Fibroblast of the conjunctiva (primary cell): ENCODE measurements around the gene CDH22.

Experiments used
- DNase-seq: peaks from one replicate; pipeline ENCODE4 v3.0.0-alpha.2; 2010; ENCODE audit warnings: low read depth

The CDH22 gene

DNA sequence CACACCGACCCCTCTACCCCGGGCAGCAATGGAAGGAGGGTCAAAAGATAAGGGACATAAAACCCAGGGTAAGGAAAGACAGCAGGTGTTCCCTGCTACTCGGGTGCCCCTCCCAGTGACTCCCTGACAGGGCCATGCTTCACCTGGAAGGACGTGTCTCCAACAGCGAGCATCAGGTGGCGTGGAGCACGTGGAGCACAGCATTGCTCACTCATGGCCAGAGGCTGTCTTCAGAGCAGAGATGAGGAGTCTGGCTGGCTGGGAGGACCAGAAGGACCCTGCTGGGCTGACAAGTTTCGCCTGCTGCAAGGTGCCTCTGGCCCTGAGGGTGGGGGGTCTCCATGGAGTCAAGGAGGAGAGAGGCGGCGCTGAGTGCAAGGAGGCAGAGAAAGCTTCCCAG is 15.3 kb upstream of the CDH22 start:
- no peak for DNase-seq

DNA sequence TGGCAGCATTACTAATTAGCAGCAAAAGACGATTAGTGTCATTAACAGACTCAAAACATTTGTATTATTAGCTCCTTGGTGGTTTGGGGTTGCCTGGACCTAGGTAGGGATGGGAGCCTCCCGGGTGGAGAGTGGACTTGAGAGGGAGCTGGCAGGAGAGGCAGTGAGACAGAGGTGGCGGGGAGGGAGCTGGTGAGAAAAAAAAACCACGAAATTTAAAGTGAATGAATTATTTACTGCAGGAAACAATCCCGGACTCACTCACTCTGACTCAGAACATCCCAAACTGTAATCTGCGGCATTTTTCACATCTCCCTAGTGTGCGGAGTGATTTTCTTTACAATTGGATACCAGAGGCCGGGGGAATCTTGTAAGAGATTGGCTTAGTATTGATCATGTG is 14.3 kb upstream of the CDH22 start:
- DNase-seq, result no peak

DNA sequence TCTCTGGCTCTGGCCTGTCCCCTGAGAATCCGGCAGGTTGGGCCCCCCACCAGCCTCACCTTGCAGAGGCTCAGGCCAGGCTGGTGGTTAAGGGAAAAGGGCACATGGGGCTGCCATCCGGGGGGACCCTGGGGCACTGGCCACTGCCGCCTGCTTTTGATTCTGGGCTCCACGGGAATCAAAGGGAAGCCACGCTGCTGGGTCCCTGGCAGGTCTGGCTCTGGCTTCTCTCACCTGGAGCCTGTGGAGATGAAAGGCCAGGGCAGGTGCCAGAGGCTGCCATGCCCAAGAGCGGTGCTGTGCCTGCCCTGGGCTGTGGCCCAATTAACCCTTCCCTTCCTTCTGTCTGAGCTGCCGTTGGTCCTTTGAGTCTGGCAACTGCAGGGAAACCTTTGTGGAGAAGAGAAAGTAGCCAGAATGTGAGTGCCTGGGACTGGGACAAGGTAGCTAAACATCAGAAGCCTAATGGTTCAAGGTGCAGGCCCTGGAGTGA is 9.4 kb upstream of the CDH22 start:
- no peak for DNase-seq

DNA sequence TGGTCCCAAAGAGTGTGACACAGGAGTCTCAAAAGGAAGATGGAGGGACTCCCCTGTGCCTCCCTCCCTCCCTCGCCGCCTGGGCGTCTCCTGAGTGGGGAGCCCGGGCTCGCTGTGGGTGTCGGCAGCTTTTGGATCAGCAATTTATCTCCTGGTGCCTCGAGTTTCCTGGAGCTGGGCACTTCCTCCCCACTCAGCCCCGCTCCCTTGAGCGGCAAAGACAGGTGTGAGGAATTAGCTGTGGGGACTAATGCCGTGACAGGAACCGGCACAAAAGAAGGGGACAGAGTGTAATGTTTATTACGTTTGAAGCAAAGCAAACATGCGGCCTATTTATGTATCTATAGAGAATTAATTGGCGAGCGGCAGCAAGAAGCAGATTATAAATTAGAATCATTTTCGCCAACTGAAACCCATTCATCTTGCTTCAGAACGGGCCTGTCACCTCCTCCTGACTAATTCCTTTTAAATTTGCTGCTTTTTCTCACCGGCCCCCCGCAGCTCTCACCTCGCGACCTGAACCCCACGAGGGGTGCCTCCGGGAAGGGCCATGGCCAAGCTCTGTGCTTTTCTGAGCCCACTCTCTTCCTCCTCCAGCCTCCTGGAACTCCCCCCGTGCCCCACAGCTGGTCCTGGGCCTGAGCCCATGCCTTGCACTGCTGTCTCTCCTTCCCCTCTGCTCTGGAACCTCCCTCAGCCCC is 8.8 kb upstream of the CDH22 start:
- no peak for DNase-seq

DNA sequence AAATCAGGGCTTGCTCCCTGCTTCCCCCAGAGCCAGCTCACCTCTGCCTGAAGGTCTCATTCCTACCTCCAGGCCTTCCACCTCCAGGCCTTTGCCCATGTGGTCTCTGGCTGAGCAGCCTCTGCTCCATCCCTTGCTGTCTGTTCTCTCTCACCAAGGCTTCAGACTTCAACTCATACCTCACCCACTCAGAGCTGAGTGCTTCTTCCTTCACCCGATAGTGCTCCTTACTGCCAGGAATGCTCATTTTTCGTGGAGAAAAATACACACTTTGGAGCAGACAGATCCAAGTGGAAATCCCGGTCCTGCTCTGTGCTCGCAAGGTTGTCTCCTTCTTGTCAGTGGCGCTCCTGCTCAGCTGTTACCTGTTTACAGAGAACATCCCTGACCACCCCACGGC is 7.0 kb upstream of the CDH22 start:
- DNase-seq, result no peak

DNA sequence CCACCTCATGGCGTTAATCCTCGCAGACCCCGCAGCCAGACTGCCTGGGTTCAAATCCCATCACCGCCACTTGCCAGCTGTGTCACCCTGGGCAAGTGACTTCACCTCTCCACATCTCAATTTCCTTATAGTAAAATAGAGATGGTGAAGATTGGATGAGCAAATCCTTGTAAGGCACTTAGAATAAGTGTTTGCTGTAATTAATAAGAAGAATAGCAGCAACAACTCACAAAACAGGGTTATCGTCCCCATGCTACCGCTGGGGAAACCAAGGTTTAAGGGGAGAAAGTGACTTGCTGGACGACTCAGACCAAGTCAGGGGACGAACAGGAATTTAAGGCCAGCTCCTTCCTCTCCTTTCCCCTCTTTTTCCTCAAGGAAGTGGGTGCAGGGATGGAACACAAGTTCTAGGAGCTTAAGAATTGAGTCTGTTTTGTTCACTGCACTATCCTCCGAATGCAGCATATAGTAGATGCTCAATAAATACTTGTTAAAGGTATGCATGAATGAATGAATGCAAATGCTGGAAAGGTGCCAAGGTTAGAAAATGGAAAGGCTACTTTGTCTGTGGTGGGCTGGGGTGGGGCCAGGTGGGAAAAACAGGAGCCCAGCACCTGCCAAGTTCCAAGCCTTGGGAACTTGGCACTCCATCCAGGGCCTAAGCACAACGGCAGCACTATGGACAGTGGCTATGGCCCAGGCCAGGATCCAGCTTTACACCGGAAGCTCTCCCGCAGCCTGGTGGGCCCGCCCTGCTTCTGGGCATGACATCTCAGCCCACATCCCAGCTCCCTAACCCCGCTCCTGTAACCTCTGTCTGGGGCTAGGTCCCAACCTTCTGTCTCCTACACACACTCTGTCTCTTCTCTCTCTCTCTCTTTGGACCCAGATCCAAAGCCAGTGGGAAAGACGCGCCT is 4.9 kb upstream of the CDH22 start:
- no peak for DNase-seq

DNA sequence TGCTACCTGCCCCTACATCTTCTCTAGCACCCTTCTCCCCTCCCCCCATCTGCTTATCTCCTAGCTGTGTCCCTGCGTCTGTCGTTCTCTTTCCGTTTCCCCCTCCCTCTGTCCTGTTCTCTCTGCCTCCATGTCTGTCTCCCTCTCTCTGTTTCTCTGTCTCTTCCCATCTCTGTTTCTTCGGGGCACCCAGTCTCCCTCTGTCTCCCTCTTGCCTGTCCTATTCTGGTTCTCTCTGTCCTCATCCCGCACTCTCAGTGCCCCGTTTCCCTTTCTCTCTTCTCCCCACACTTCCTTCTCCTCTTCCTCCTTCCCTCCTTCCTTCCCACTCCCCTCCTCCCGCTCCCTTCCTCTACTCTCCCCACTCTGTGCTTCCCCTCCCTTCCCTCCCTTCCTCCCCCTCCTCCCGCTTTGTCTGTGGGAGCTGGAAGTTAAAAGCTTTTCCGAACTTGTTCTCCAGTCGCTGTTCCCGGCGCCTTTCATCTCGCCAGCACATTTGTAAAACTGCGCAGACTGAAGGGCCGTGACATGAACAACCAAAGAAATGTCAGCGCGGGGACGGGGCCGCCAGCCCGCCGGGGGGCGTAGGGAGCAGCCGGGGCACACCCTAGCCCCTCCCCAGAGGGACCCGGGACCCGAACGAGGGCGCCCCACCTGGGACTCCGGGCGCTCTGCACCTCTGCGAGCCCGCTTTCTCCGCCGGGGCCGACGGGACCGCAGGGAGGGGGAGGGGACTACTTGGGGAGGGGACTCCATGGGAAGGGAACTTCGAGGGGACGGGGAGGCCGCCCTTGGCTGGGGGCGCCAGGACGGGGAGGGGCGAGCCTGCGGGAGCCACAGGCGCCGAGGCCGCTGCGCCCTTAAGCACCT is 4.0 kb upstream of the CDH22 start:
- no peak for DNase-seq

DNA sequence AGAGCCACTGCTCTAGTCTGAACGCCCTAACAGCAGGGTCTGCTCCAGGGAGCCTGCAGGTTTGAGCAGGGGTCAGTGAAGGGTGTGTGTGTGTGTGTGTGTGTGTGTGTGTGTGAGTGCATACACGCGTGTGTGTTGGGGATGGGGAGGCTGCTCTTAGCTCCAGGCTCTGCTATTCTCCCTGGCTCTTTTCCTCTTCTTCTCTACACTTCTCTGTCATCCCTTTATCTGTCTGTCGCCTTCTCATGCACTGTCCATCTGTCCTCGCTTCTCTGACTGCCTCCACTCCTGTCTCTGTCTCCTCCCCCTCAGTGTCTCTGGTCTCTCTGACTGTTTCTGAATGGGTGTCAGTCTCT is 3.4 kb upstream of the CDH22 start:
- DNase-seq, result no peak

DNA sequence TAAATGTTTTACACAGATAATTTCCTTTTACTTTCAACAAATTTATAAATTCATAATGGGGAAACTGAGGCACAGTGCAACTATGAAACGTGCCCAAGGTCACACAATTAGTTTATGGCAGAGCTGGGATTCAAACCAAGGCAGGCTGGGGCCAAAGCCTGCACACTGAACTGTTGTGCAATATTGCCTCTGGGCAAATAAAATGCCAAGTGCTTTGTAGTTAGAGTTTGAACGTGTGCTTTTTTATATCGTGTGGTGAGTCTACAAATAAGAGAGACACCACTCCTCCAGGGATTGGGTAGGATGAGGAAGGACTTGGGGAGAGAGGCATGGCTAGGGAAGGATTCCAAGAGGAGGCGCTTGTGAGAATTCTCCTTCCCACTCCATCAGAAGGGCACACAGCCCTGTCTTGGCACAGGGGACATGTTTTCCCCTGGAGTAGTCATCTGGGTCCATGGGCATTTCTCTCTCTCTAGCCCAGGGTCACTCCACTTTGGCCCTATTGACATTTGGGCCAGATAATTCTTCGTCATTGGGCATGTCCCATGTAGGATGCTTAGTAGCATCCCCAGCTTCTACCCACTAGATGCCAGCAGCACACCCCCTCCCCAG is 2.8 kb upstream of the CDH22 start:
- no peak for DNase-seq

DNA sequence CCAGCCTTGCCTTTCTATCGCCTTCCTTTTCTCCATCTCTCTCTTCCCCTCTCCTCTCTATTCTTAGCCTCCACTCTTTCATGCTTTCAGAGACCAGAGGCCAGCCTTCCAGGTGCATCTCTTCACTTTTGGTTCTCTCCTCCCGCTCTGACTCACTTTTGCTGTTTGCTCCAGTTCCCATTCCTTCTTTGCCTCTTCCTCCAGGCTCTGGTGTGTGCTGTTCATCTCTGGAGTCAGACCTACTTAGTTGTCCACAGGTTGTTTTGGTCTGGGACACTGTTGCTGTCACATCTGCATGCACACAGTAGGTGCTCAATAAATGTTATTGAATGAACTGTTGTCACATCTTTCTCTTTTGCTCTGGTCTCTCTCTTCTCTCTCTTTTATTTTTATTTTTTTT is 1.6 kb upstream of the CDH22 start:
- no peak for DNase-seq

DNA sequence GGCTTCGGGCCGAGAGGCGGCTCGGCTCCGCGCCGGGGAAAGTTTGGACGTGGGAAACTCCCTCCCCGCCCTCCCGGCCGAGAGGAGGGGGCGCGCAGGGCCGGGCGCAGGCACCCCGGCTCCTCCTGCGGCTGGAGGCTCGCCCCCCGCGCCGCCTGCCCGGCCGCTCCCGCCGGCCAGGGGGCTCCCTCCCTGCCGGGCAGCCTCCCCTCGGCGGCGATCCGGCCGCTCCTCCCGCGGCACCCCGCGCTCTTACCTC is 370 bp downstream of the CDH22 start:
- no peak for DNase-seq

DNA sequence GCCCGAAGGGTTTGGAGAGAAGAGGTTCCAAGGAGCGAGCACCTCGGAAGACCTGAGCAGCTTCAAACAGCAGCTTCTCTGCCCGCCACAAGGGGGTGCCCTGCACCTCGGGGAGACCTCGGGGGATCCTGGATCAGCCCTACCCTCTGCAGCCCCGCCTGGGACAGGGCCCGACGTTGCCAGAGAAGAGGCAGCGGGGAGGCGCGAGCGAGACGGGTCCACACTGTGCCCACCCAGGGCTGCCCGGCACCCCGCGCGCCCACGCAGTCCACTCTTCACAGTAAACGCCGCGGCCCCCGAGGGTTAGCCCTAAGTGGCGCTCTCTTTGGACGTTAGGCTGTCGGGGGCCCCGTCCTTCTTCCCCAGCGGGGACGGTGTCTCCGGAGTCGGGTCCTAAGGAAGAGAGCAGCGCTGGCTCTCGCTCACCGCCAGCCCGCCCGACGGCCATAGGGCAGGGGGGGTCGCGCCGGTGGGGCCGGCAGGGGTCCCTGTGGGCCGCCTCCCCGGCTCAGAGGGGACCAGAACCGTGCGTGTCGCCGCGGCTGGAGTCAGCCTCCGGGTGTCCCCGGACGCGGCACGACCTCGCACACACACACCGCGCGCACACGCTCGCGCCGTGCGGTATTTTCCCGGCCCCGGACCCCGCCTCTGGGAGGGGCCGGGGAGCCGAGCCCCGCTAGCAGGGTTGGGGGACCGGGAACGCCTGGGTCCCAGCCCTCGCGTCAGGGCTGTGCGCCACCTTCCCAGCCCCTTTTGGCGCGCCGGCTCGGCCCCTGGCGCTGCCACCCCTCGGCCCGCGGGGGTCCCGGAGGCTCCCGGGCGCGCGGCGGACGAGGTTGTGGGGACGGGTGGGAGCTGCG is 929 bp downstream of the CDH22 start:
- peak; percentile 17 for DNase-seq

DNA sequence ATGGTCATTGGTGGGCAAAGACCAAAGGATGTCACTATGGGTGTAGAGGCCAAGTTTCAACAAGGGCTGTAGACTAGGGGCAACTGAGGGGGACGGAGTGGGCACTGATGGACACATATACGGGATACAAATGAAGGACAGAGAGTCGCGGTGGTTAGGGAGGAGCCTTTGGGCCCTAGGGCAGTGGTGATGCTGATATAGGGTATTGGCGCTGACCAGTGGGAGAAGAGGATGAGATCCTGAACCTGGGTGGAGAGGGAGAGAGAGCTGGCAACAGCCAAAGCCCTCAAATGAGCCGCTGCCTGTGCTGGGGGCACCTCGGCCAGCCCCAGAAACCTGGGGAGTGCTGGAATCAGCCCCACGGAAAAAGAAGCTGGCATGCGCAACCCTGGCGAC is 1.6 kb downstream of the CDH22 start:
- DNase-seq, result no peak

DNA sequence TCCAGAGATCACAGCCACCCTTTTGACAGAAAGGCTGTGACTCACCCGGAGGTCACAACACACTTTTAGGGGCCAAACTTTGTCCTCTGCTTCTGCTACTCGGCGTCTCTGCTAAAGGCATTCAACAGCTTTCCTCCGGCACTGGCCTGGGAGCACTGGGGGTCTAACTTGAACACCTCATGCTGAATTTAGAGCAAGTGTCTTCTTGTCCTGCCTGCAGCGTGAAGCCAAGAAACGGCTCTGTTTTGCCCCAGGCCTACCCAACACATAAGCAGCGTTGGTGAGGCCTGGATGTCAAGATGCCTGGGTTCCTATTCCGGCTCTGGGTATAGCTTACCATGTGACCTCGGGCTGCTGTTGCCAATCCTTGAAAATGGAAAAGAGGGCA is 2.3 kb downstream of the CDH22 start:
- DNase-seq, result no peak

DNA sequence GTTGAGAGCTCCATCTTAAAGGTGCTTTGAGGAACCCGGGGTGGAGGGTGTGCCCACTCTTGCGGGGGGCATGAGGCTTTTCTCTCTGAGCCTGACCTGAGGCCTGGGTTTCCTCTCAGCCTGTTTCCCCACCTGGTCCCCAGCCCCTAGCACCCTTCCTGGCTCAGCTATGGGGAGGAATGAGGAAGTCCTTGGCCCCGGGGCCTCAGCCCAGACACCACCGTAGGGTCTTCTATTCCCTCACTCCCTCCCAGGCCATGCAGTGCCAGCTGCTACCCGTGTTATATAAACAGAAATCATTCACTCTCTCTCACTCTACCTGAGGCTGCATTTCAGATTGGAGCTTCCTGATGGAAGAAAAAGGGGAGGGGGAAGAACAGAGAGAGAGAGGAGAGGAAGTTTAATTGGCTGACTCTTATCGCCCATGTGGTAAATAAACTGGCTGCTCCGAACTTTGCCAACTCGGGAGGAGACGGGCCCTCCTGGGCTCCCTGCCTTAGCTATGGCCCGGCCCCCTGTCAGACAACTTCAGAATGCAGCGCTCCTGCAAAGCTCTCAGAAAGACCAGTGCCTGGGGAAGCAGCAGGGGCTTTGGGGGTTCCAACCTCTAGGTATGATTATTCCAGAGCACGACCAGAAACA is 2.8 kb downstream of the CDH22 start:
- DNase-seq, result no peak

DNA sequence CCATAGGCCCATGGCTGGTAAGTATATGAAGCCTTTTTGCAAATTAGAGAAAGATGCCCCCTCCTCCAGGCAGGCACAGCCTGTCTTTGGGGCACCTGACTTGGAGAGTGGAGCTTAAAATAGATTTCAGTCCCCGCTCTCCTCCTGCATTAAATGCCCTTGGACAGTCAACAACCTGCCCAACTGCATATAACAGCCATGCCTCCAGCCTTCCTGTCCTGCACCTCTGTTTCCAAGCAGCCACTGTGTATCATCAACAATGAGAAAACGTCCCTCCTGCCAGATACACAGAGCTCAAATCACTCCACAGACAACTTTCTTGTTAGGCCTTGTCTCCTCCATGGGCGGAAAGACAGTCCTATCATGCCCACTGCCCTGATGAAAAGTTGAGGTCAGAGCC is 3.4 kb downstream of the CDH22 start:
- no peak for DNase-seq

DNA sequence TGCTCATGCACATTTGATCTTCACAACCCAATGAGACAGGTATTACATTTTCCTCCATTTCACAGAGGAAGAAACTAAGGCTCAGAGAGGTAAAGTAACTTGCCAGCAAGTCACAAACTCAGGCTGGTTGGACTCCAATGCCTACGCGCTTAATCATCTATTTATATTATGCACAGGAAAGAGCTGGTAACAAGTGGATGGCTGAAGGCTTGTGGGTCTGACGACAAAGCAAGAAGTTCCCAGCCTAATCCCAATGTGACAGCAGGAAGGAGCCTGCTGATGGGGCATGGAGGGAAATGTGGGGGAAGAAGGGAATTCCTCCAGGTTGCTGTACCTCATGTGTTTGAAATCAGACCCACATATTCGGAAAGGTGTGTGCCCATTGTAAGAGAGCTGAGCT is 3.9 kb downstream of the CDH22 start:
- no peak for DNase-seq

DNA sequence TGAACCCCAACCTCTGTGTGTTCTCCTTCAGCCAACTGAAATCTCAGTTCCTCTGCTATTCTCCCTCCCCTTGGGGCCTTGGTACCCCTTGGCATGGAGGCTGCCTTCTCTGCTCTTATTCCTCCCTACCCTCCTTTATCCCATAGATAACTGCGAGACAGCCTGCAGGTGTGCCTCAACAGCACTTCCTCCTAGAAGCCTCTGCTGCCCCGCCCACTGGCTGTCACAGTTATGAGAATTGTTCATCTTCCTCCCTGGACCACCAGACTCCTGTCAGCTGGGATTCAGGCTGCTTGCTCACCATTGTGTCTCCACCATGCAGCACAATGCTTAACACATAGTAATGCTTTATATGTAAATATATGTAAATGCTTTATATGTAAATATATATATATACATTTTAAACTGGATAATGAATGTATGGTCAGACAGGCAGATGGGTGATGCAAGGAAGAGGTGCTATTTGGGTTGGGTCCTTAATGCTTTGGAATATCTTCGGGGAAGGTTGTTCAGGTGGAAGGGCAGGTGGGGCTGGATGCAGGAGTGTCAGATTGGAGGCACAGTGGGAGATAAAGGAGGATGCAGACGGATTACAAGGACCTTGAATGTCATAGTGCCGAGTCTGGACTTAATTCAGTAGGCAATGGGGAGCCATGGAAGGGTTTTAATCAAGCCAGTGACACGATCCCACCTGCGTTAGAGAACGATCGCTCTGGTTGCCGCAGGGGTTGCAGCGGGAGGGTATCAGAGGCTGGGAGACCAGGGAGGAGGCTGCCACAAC is 4.9 kb downstream of the CDH22 start:
- no peak for DNase-seq

DNA sequence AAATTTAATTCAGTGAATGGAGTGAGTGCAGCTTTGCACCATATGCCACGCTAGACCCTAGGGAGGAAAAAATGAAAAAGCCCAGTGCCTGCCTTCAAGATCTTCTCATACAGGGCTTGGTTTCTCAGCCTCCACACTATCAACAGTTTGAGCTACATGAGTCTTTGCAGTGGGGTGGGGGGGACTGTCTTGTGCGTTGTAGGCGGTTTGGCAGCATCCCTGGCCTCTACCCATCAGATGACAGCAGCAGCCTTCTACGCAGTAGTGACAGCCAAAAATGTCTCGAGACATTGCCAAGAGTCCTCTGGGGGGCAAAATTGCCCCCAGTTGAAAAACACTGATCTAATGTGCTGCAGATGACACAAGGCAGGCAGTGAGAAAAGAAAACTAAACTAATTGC is 6.2 kb downstream of the CDH22 start:
- DNase-seq, result no peak

DNA sequence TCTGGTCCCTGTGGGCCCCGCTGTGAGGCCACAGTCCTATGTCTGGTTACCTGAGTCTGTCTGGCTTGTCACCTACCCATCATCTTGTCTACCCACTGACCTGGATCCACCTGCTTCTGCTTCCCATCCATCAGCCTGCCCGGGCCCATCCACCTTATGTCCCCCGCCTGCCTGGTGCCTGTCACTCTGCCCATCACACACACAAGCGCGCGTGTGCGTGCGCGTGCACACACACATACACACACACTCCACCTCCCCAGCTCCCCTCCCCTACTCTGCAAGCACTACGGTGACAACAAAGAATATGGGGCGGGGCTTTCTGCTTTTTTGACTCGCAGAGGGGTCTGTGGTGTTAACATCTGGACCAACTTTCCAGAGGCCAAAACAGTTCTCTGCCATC is 8.0 kb downstream of the CDH22 start:
- no peak for DNase-seq
